Measurements from ENCODE around the gene LGI4. TPM values are rescaled to one million over a fixed set of nuclear protein-coding genes. Genes with fewer than 3 reads are reported as not detected.

LGI4 gene
- total RNA-seq, 1 experiment from 2014 or later: 0.43 TPM

GRCh38 chr19:35140207-35140961, 5.5 kb upstream of the LGI4 start:
- no peaks in the 10 kb centered on the region; the same call in 1 of the 2 replicates for H3K9me3 ChIP-seq
- no TSS peak for BruUV-seq (replicated peaks)
- no peak for TF ChIP-seq CTCF (IDR thresholded peaks at IDR 0.05; ENCODE audit: insufficient read depth in 1 of 2, low read depth in 1 of 2, low read length in 1 of 2, severe bottlenecking in 1 of 2, unreplicated experiment in 1 of 2)
- Mint-ChIP-seq H3K27me3 (ENCODE audit: insufficient read depth, unreplicated experiment) (peaks cover 8% of the 10 kb centered on the region), H3K9me3 (ENCODE audit: unreplicated experiment) (no peaks in the 10 kb centered on the region), H3K36me3 (ENCODE audit: insufficient read depth, unreplicated experiment) (no peaks in the 10 kb centered on the region), H3K27ac (ENCODE audit: unreplicated experiment) (no peak overlapping the region), H3K4me1 (ENCODE audit: low read depth, unreplicated experiment) (no peaks in the 10 kb centered on the region), H3K4me3 (ENCODE audit: unreplicated experiment) (no peak overlapping the region)
- H3K4me3 ChIP-seq (ENCODE audit: low read depth, low read length): no peak overlapping the region
- intact Hi-C loops (cut with micrococcal nuclease; ENCODE audit: unreplicated experiment): no loop called here
- POLR2A ChIA-PET: no interaction called here
- H3K27me3 ChIP-seq (replicated peaks; ENCODE audit: control insufficient read depth, insufficient read depth, low read length): no peaks in the 10 kb centered on the region; the same call in 1 of the 2 replicates
- DNase-seq: no peak
- H3K36me3 ChIP-seq (ENCODE audit: control insufficient read depth, insufficient read depth, low read length): no peaks in the 10 kb centered on the region
- peaks cover 16% of the 10 kb centered on the region; the same call in 1 of the 2 replicates for H3K4me1 ChIP-seq
- CTCF ChIA-PET: interaction anchor here (0.9 to 1.9 kb wide), 3 partner anchors 13 to 77 kb away, joined by 3 to 10 read pairs (median 4); partner anchors contain the start of genes FXYD3 and FXYD5

- no peaks in the 10 kb centered on the region for H3K27me3 ChIP-seq (replicated peaks; ENCODE audit: control insufficient read depth, insufficient read depth, low read length)
- CTCF ChIA-PET: no interaction called here
- H3K36me3 ChIP-seq (ENCODE audit: control insufficient read depth, insufficient read depth, low read length): no peaks in the 10 kb centered on the region
- BruUV-seq (replicated peaks): no TSS peak
- no peaks in the 10 kb centered on the region; the same call in 1 of the 2 replicates for H3K9me3 ChIP-seq
- H3K27me3 Mint-ChIP-seq (ENCODE audit: insufficient read depth, unreplicated experiment): peaks cover 2% of the 10 kb centered on the region
- no peak within 1 kb of the TSS for H3K4me3 Mint-ChIP-seq (ENCODE audit: unreplicated experiment)
- peaks cover 7% of the 10 kb centered on the region for H3K4me1 Mint-ChIP-seq (ENCODE audit: low read depth, unreplicated experiment)
- no peak for TF ChIP-seq CTCF (IDR thresholded peaks at IDR 0.05; ENCODE audit: insufficient read depth in 1 of 2, low read depth in 1 of 2, low read length in 1 of 2, severe bottlenecking in 1 of 2, unreplicated experiment in 1 of 2)
- no peak for DNase-seq
- no peaks in the 10 kb centered on the region for H3K9me3 Mint-ChIP-seq (ENCODE audit: unreplicated experiment)
- peaks cover 12% of the 10 kb centered on the region; the same call in 1 of the 2 replicates for H3K4me1 ChIP-seq
- H3K4me3 ChIP-seq (ENCODE audit: low read depth, low read length): no peak within 1 kb of the TSS
- intact Hi-C loops (cut with micrococcal nuclease; ENCODE audit: unreplicated experiment): loop anchor here (5.0 kb wide), 2 partner anchors 109 to 166 kb away; partner anchors contain the start of gene LSR
- POLR2A ChIA-PET: no interaction called here
- no peaks in the 10 kb centered on the region for H3K36me3 Mint-ChIP-seq (ENCODE audit: insufficient read depth, unreplicated experiment)
- no peak within 1 kb of the TSS for H3K27ac Mint-ChIP-seq (ENCODE audit: unreplicated experiment)
These were observed 3.5 kb upstream of the LGI4 start, which contains the start of gene FXYD1 for GRCh38 chr19:35138305-35138892. TSS of gene FXYD1 (plus strand) at chr19:35138824. CDS start at chr19:35140080, 1,256 bp downstream.

GRCh38 chr19:35136977-35137702, 2.3 kb upstream of the LGI4 start:
- no TSS peak for BruUV-seq (replicated peaks)
- Mint-ChIP-seq H3K27ac (ENCODE audit: unreplicated experiment) (no peak overlapping the region), H3K36me3 (ENCODE audit: insufficient read depth, unreplicated experiment) (no peaks in the 10 kb centered on the region), H3K9me3 (ENCODE audit: unreplicated experiment) (no peaks in the 10 kb centered on the region), H3K4me3 (ENCODE audit: unreplicated experiment) (no peak overlapping the region), H3K4me1 (ENCODE audit: low read depth, unreplicated experiment) (peaks cover 7% of the 10 kb centered on the region), H3K27me3 (ENCODE audit: insufficient read depth, unreplicated experiment) (peaks cover 2% of the 10 kb centered on the region)
- Histone ChIP-seq H3K4me1 (peaks cover 9% of the 10 kb centered on the region; the same call in 1 of the 2 replicates), H3K9me3 (no peaks in the 10 kb centered on the region; the same call in 1 of the 2 replicates), H3K36me3 (ENCODE audit: control insufficient read depth, insufficient read depth, low read length) (no peaks in the 10 kb centered on the region), H3K4me3 (ENCODE audit: low read depth, low read length) (no peak overlapping the region), H3K27me3 (replicated peaks; ENCODE audit: control insufficient read depth, insufficient read depth, low read length) (no peaks in the 10 kb centered on the region)
- no peak for TF ChIP-seq CTCF (IDR thresholded peaks at IDR 0.05; ENCODE audit: insufficient read depth in 1 of 2, low read depth in 1 of 2, low read length in 1 of 2, severe bottlenecking in 1 of 2, unreplicated experiment in 1 of 2)
- DNase-seq: no peak
- CTCF ChIA-PET: interaction anchor here (0.9 to 3.5 kb wide), 2 partner anchors 67 to 70 kb away, joined by 3 to 24 read pairs; no protein-coding TSS in a partner anchor
- intact Hi-C loops (cut with micrococcal nuclease; ENCODE audit: unreplicated experiment): loop anchor here (5.0 kb wide), 2 partner anchors 110 to 165 kb away; partner anchors contain the start of gene LSR
- POLR2A ChIA-PET: no interaction called here

Measured in Caco-2 (cell line).